OCI-LY1 (cell line): ENCODE data around the gene TGFB1.

Experiments
- CTCF ChIP-seq: fragments of 200-600 bp; sonication (generic), shearing (Covaris generic); IDR thresholded peaks from 2 replicates; pipeline ENCODE4 v1.5.1; 2017; ENCODE audit warnings: mild to moderate bottlenecking, antibody characterized with exemption, low read length, moderate library complexity, mixed read lengths
- EZH2 ChIP-seq: fragments of 200-600 bp; sonication (generic), shearing (Covaris generic); IDR thresholded peaks from 2 replicates; pipeline ENCODE4 v1.8.0; 2017; ENCODE audit warnings: borderline replicate concordance, mixed run types, mild to moderate bottlenecking, antibody characterized with exemption, low read length, moderate library complexity, mixed read lengths

- no peak for TF ChIP-seq CTCF
- TF ChIP-seq EZH2, result no peak
These were observed 9.6 kb upstream of the TGFB1 start for GRCh38 chr19:41363371-41363752.
